NOMO-1 (cell line): ENCODE data around the gene ADGRG3.
"Not testable (repeated sequence)": the region's sequence is repeated elsewhere in the genome, so short reads cannot be mapped to it uniquely, and the experiment has no call there.

Experiments used
- DNase-seq, 2 experiments: peaks; one replicate each; lab custom pipeline; 2025; ENCODE audit not compliant: unreplicated experiment in 2 of 2; lab: John Stamatoyannopoulos, UW

The ADGRG3 gene

GRCh38 chr16:57711993-57712392 lies 43.9 kb downstream of the ADGRG3 start:
- no peak for DNase-seq

- DNase-seq, result not testable (repeated sequence)
These were observed 44.5 kb downstream of the ADGRG3 start for GRCh38 chr16:57712569-57712968.

GRCh38 chr16:57713596-57713995 lies 45.5 kb downstream of the ADGRG3 start:
- DNase-seq, result no peak

- no peak for DNase-seq
These were observed 45.9 kb downstream of the ADGRG3 start for GRCh38 chr16:57714047-57714446.

- DNase-seq, result peak; percentile 2 to 32
These were observed 52.1 kb downstream of the ADGRG3 start for GRCh38 chr16:57720142-57720575.

GRCh38 chr16:57721356-57722209 lies 53.5 kb downstream of the ADGRG3 start:
- DNase-seq, result no peak

- no peak for DNase-seq
These were observed 54.0 kb downstream of the ADGRG3 start for GRCh38 chr16:57722210-57722499.

GRCh38 chr16:57722651-57723050 lies 54.5 kb downstream of the ADGRG3 start:
- no peak for DNase-seq

GRCh38 chr16:57723170-57723569 lies 55.1 kb downstream of the ADGRG3 start:
- DNase-seq, result no peak

- DNase-seq, result no peak
These were observed 56.4 kb downstream of the ADGRG3 start for GRCh38 chr16:57724531-57724930.

- DNase-seq, result no peak
These were observed 57.0 kb downstream of the ADGRG3 start for GRCh38 chr16:57725151-57725550.

GRCh38 chr16:57725554-57725953 lies 57.4 kb downstream of the ADGRG3 start:
- DNase-seq, result no peak

GRCh38 chr16:57725976-57726375 lies 57.9 kb downstream of the ADGRG3 start:
- no peak for DNase-seq

GRCh38 chr16:57726433-57726947 lies 58.4 kb downstream of the ADGRG3 start:
- DNase-seq, result no peak

- no peak for DNase-seq
These were observed 59.5 kb downstream of the ADGRG3 start for GRCh38 chr16:57727610-57728009.

GRCh38 chr16:57728336-57729181 lies 60.5 kb downstream of the ADGRG3 start:
- DNase-seq, result no peak

- DNase-seq, result no peak
These were observed 61.0 kb downstream of the ADGRG3 start for GRCh38 chr16:57729182-57729484.

- not testable (repeated sequence) for DNase-seq
These were observed 61.7 kb downstream of the ADGRG3 start for GRCh38 chr16:57729852-57730251.

- DNase-seq, result no peak
These were observed 62.9 kb downstream of the ADGRG3 start for GRCh38 chr16:57730771-57731730.

- DNase-seq, result peak; percentile 13 to 64
These were observed 63.9 kb downstream of the ADGRG3 start for GRCh38 chr16:57732037-57732436.

- DNase-seq, result no peak
These were observed 64.6 kb downstream of the ADGRG3 start for GRCh38 chr16:57732714-57733113.
